SK-N-SH (cell line): ENCODE results near the gene YPEL3. TPM values are rescaled to one million over a fixed set of nuclear protein-coding genes. Genes with fewer than 3 reads are reported as not detected.

Source experiments
- CTCF ChIA-PET: fragments of 300-600, 350-600 bp; formaldehyde crosslinking; extraction: SDS; loops from one replicate; lab custom pipeline; 2021; lab: Yijun Ruan, JAX
- POLR2A ChIA-PET: fragments of 350-600 bp; sonication (Branson Sonifier 250); formaldehyde crosslinking; extraction: SDS; loops from one replicate; lab custom pipeline; 2020; ENCODE audit warnings: antibody characterized with exemption, inconsistent platforms; lab: Yijun Ruan, JAX
- DNase-seq: peaks from one replicate; pipeline ENCODE4 v3.0.0; 2012
- H2AFZ ChIP-seq: fragments of 200-600 bp; sonication (generic); 2 replicates; pipeline ENCODE4 v1.8.1; 2016; ENCODE audit warnings: antibody characterized with exemption, mild to moderate bottlenecking, low read depth
- H3F3A ChIP-seq: fragments of 200-600 bp; sonication (generic); replicated peaks from 2 replicates; pipeline ENCODE3; 2016; ENCODE audit warnings: antibody characterized with exemption, mild to moderate bottlenecking; ENCODE audit not compliant: insufficient read depth
- H3K27ac ChIP-seq, 2 experiments: fragments of 200-500 bp in 1 of 2; fragments of 200-600 bp in 1 of 2; sonication (Bioruptor generic) in 1 of 2; sonication (generic), shearing (Covaris generic) in 1 of 2; 2 replicates each; pipeline versions ENCODE4 v1.5.1 to v1.6.1; 2014 to 2016; ENCODE audit warnings: low read depth in 2 of 2, inconsistent platforms in 1 of 2, low read length in 1 of 2, mild to moderate bottlenecking in 1 of 2, mixed read lengths in 1 of 2
- H3K27me3 ChIP-seq: fragments of 200-600 bp; sonication (generic), shearing (Covaris generic); 2 replicates; pipeline ENCODE4 v1.6.1; 2016; ENCODE audit warnings: mixed run types; ENCODE audit not compliant: insufficient read depth
- H3K36me3 ChIP-seq, 2 experiments: fragments of 200-500 bp in 1 of 2; fragments of 200-600 bp in 1 of 2; sonication (Bioruptor generic) in 1 of 2; sonication (generic) in 1 of 2; replicated peaks in 1 of 2; 2 replicates each; pipeline versions ENCODE3 to v1.5.1; 2014 to 2016; ENCODE audit warnings: low read length in 1 of 2, mild to moderate bottlenecking in 1 of 2; ENCODE audit not compliant: insufficient read depth in 2 of 2, control insufficient read depth in 1 of 2
- H3K4me1 ChIP-seq, 2 experiments: fragments of 200-500 bp in 1 of 2; fragments of 200-600 bp in 1 of 2; sonication (Bioruptor generic) in 1 of 2; sonication (generic), shearing (Covaris generic) in 1 of 2; 2 replicates each; pipeline versions ENCODE4 v1.5.1 to v1.6.1; 2014 to 2016; ENCODE audit warnings: low read depth in 1 of 2, low read length in 1 of 2, mixed run types in 1 of 2; ENCODE audit not compliant: insufficient read depth in 2 of 2, control insufficient read depth in 1 of 2
- H3K4me2 ChIP-seq: fragments of 200-600 bp; sonication (generic), shearing (Covaris generic); 2 replicates; pipeline ENCODE4 v1.6.1; 2017; ENCODE audit warnings: mixed run types
- H3K4me3 ChIP-seq, 2 experiments: fragments of 200-500 bp in 1 of 2; fragments of 200-600 bp in 1 of 2; sonication (Bioruptor generic) in 1 of 2; sonication (generic), shearing (Covaris generic) in 1 of 2; 2 replicates each; pipeline versions ENCODE4 v1.5.1 to v1.8.1; 2014 to 2016; ENCODE audit warnings: low read depth in 2 of 2, inconsistent platforms in 1 of 2, low read length in 1 of 2, mild to moderate bottlenecking in 1 of 2, mixed read lengths in 1 of 2, moderate library complexity in 1 of 2
- H3K79me2 ChIP-seq: fragments of 200-600 bp; sonication (generic); 2 replicates; pipeline ENCODE4 v1.8.1; 2017; ENCODE audit warnings: mild to moderate bottlenecking; ENCODE audit not compliant: insufficient read depth
- H3K9ac ChIP-seq: fragments of 200-600 bp; sonication (generic); 2 replicates; pipeline ENCODE4 v1.6.1; 2017; ENCODE audit warnings: mixed run types
- H3K9me2 ChIP-seq: fragments of 200-600 bp; sonication (generic); 2 replicates; pipeline ENCODE4 v1.6.1; 2017; ENCODE audit warnings: mixed run types
- H3K9me3 ChIP-seq: fragments of 200-600 bp; sonication (generic); 2 replicates; pipeline ENCODE4 v1.6.1; 2017; ENCODE audit warnings: mixed run types, mild to moderate bottlenecking, moderate library complexity
- H4K20me1 ChIP-seq: fragments of 200-600 bp; sonication (generic); 2 replicates; pipeline ENCODE4 v1.6.1; 2017; ENCODE audit warnings: mild to moderate bottlenecking, mixed run types; ENCODE audit not compliant: insufficient read depth
- CHD2 ChIP-seq: fragments of 150-350 bp; IDR thresholded peaks from 2 replicates; pipeline ENCODE4 v1.6.1; 2018; ENCODE audit warnings: low read length; ENCODE audit not compliant: partially characterized antibody
- EP300 ChIP-seq, 2 experiments: IDR thresholded peaks; 2 replicates each; pipeline versions ENCODE4 v1.4.0 to v1.6.1; 2012; ENCODE audit warnings: borderline replicate concordance in 1 of 2, low read depth in 1 of 2, low read length in 1 of 2
- FOSL2 ChIP-seq: IDR thresholded peaks from 2 replicates; pipeline ENCODE4 v1.4.0; 2012; ENCODE audit warnings: low read depth, mild to moderate bottlenecking, moderate library complexity, borderline replicate concordance
- FOXJ3 ChIP-seq: sonication (generic); formaldehyde crosslinking; IDR thresholded peaks from 2 replicates; pipeline ENCODE4 v1.5.1; 2020; ENCODE audit warnings: mild to moderate bottlenecking, missing genetic modification reagents
- MXI1 ChIP-seq: IDR thresholded peaks from 2 replicates; pipeline ENCODE4 v1.6.1; 2012; ENCODE audit warnings: mild to moderate bottlenecking, low read depth, low read length, improper control_type of control experiment
- RFX5 ChIP-seq: IDR thresholded peaks from 2 replicates; pipeline ENCODE4 v1.6.1; 2012; ENCODE audit warnings: mild to moderate bottlenecking, improper control_type of control experiment, low read length
- SIN3A ChIP-seq: IDR thresholded peaks from 2 replicates; pipeline ENCODE4 v1.6.1; 2012; ENCODE audit warnings: low read depth, mild to moderate bottlenecking, low read length, moderate library complexity, borderline replicate concordance
- SMC3 ChIP-seq: IDR thresholded peaks from 2 replicates; pipeline ENCODE4 v1.6.1; 2012; ENCODE audit warnings: low read depth, low read length, improper control_type of control experiment
- TCF12 ChIP-seq: IDR thresholded peaks from 2 replicates; pipeline ENCODE4 v1.4.0; 2012
- TEAD4 ChIP-seq: IDR thresholded peaks from 2 replicates; pipeline ENCODE4 v1.4.0; 2012; ENCODE audit warnings: mild to moderate bottlenecking, borderline replicate concordance; ENCODE audit not compliant: insufficient read depth
- USF1 ChIP-seq: IDR thresholded peaks from 2 replicates; pipeline ENCODE4 v1.4.0; 2012; ENCODE audit warnings: low read depth, borderline replicate concordance
- WGBS: methylation state at CpG from one replicate; pipeline ENCODE4 v1.1.6; 2017; ENCODE audit warnings: low lambda C conversion rate; 5-methylcytosine and 5-hydroxymethylcytosine counted together
- polyA plus RNA-seq, 3 experiments: library from polyadenylated mRNA; depleted of rRNA; stranded (reverse); fragments of >200 nt; gene quantifications; 2 replicates each; pipeline ENCODE4 v1.2.3, GENCODE V29; 2012

YPEL3 gene
- polyA plus RNA-seq, 1 of the 3 experiments (the other 2 are of a cell fraction), result 36.6 TPM

- ChIA-PET CTCF (interaction anchor here (1.1 to 4.6 kb wide), 7 partner anchors 9 to 40 kb away, joined by 4 to 24 read pairs (median 12); partner anchors contain the start of genes TBX6 and TLCD3B), POLR2A (interaction anchor here (1.4 to 2.6 kb wide), 2 partner anchors 11 kb away, joined by 4 to 19 read pairs; partner anchors contain the start of gene ALDOA)
- no peak for DNase-seq
- Histone ChIP-seq H3F3A (peaks cover 22% of the 10 kb centered on the region), H3K27ac (peak overlapping the region in 1 of 2 experiments; percentile 15; a peak in 1 of 4 replicates), H4K20me1 (no peaks in the 10 kb centered on the region), H3K79me2 (peaks cover 36% of the 10 kb centered on the region; the same call in 1 of the 2 replicates), H3K27me3 (no peaks in the 10 kb centered on the region), H2AFZ (no peak overlapping the region), H3K4me2 (peak overlapping the region; percentile 47; the same call in 1 of the 2 replicates), H3K36me3 (peaks cover 0 to 5% of the 10 kb centered on the region in 2 experiments), H3K4me1 (peaks cover 5% of the 10 kb centered on the region in 2 experiments; a peak in 2 of 4 replicates)
- 91% methylated on average over 8 of the region's 8 CpGs for WGBS
- no peak for TF ChIP-seq SMC3
- no peak for TF ChIP-seq FOSL2
- TF ChIP-seq USF1, result no peak
- no peak for TF ChIP-seq RFX5
- TF ChIP-seq CHD2, result no peak
- no peak for TF ChIP-seq MXI1
- TF ChIP-seq TCF12, result no peak
- no peak for TF ChIP-seq TEAD4
- no peak for TF ChIP-seq EP300 (IDR thresholded peaks at IDR 0.05; ENCODE audit: borderline replicate concordance in 1 of 2, low read depth in 1 of 2, low read length in 1 of 2)
- TF ChIP-seq FOXJ3 (CRISPR knock-in tag), result no peak
- TF ChIP-seq, all 33 proteins: peak for 0
- Histone ChIP-seq H3K9me3 (no peaks in the 10 kb centered on the region), H3K9ac (no peak overlapping the region), H3K9me2 (no peaks in the 10 kb centered on the region), H3K4me3 (peak overlapping the region in 1 of 2 experiments; percentile 16; a peak in 1 of 4 replicates)
Measured at GRCh38 chr16:30054451-30054850, 41.6 kb downstream of the YPEL3 start.

- ChIA-PET CTCF (interaction anchor here (0.9 to 4.6 kb wide), 8 partner anchors 10 to 237 kb away, joined by 3 to 24 read pairs (median 4); partner anchors contain the start of genes TBX6 and TLCD3B), POLR2A (interaction anchor here (1.0 to 2.6 kb wide), 5 partner anchors 10 to 39 kb away, joined by 4 to 19 read pairs (median 7); partner anchors contain the start of genes ALDOA and TBX6)
- Histone ChIP-seq H3K9me3 (no peaks in the 10 kb centered on the region), H3K4me3 (peak overlapping the region; percentile 68 to 97), H3K4me2 (peak overlapping the region; percentile 97), H3K27me3 (no peaks in the 10 kb centered on the region), H3F3A (peaks cover 22% of the 10 kb centered on the region), H4K20me1 (no peaks in the 10 kb centered on the region), H3K4me1 (peaks cover 5% of the 10 kb centered on the region in 2 experiments; a peak in 2 of 4 replicates), H2AFZ (peak overlapping the region; percentile 83), H3K9me2 (no peaks in the 10 kb centered on the region), H3K36me3 (peaks cover 0 to 5% of the 10 kb centered on the region in 2 experiments), H3K9ac (peak overlapping the region; percentile 92), H3K27ac (peak overlapping the region; percentile 58 to 70; a peak in 2 of 4 replicates), H3K79me2 (peaks cover 36% of the 10 kb centered on the region; the same call in 1 of the 2 replicates)
- 0 out of 2 replicates have a peak, but pooled peaks have one; percentile 40 for TF ChIP-seq SIN3A
- TF ChIP-seq FOSL2, result no peak
- DNase-seq, result no peak
- 5% methylated on average over 19 of the region's 19 CpGs for WGBS
Measured at GRCh38 chr16:30053376-30054015, 42.5 kb downstream of the YPEL3 start.
